Natural killer cell treated with Interleukin-12 subunit alpha and Interleukin-12 subunit beta and Interleukin-15 and Interleukin-18, amount 100 ng/mL, for 72 hours (primary cell): ENCODE results near the gene NDE1. TPM values are rescaled to one million over a fixed set of nuclear protein-coding genes. Genes with fewer than 3 reads are reported as not detected.
"Not testable (repeated sequence)": the region's sequence is repeated elsewhere in the genome, so short reads cannot be mapped to it uniquely, and the experiment has no call there.

Experiments
- ATAC-seq, 2 donors: fragments of 150-1000 bp; cut with Tn5 transposase in 1 of 2; sonication (Bioruptor Pico), chemical (Tn5 transposase) in 1 of 2; 2 replicates each; pipeline ENCODE4 v1.10.0; 2021
- DNase-seq: peaks from one replicate; pipeline ENCODE4 v3.0.0; 2022; ENCODE audit warnings: low spot score
- H3K27ac Mint-ChIP-seq, 2 donors: 1 replicate in 1 of 2; 2 replicates in 1 of 2; pipeline ENCODE4 v1.8.0; 2022; ENCODE audit warnings: mixed read lengths in 2 of 2, mild to moderate bottlenecking in 1 of 2, moderate library complexity in 1 of 2
- H3K27me3 Mint-ChIP-seq, 2 donors: 1 replicate in 1 of 2; 2 replicates in 1 of 2; pipeline ENCODE4 v1.8.0; 2022; ENCODE audit warnings: mixed read lengths in 2 of 2
- H3K36me3 Mint-ChIP-seq: one replicate; pipeline ENCODE4 v1.8.0; 2022; ENCODE audit warnings: mixed read lengths
- H3K4me1 Mint-ChIP-seq, 2 donors: 1 replicate in 1 of 2; 2 replicates in 1 of 2; pipeline ENCODE4 v1.8.0; 2022; ENCODE audit warnings: low read depth in 2 of 2, mixed read lengths in 2 of 2, mild to moderate bottlenecking in 1 of 2
- H3K4me3 Mint-ChIP-seq: one replicate; pipeline ENCODE4 v1.8.0; 2022; ENCODE audit warnings: mixed read lengths
- H3K9me3 Mint-ChIP-seq: 2 replicates; pipeline ENCODE4 v1.8.0; 2022; ENCODE audit warnings: mixed read lengths
- total RNA-seq, 2 donors: library from RNA; stranded (reverse); gene quantifications; one replicate each; pipeline ENCODE4 v1.2.3, GENCODE V29; 2022

Gene NDE1
- total RNA-seq, 2 donors from 2014 or later: 95.0 to 151 TPM

DNA sequence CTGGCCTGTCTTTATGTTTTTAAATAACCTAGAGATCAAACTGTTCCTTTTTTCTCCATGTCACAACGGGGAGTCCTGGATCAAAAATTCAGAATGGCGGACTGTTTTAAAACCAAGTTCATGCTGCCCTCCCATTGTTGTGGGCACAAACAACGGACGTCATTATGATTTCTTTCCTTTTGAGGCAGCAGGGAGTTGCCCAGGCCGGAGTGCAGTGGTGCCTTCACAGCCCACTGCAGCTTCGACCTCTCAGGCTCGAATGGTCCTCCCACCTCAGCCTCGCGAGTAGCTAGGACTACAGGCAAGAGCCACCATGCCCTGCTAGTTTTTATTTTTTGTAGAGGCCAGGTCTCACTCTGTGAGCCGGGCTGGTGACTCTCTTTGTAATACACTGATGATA is 26.5 kb downstream of the NDE1 start:
- no peak for ATAC-seq
- Mint-ChIP-seq H3K4me3 (no peak overlapping the region), H3K36me3 (peaks cover 12% of the 10 kb centered on the region), H3K27me3 (no peaks in the 10 kb centered on the region), H3K9me3 (no peaks in the 10 kb centered on the region), H3K27ac (peak overlapping the region; percentile 31 to 93), H3K4me1 (peaks cover 20 to 39% of the 10 kb centered on the region in 2 donors)
- DNase-seq: no peak

- H3K9me3 Mint-ChIP-seq: no peaks in the 10 kb centered on the region
- H3K27me3 Mint-ChIP-seq: no peaks in the 10 kb centered on the region
- no peak for ATAC-seq
- H3K4me1 Mint-ChIP-seq: peaks cover 19 to 35% of the 10 kb centered on the region in 2 donors
- no peak for DNase-seq
- no peak overlapping the region for H3K4me3 Mint-ChIP-seq
- H3K36me3 Mint-ChIP-seq: peaks cover 12% of the 10 kb centered on the region
- no peak overlapping the region for H3K27ac Mint-ChIP-seq
These were observed 27.4 kb downstream of the NDE1 start for GRCh38 chr16:15677447-15677846.

GRCh38 chr16:15682105-15682570 is 32.1 kb downstream of the NDE1 start:
- H3K4me1 Mint-ChIP-seq: peaks cover 0 to 13% of the 10 kb centered on the region in 2 donors
- H3K9me3 Mint-ChIP-seq: no peaks in the 10 kb centered on the region
- DNase-seq (no peak), ATAC-seq (no peak)
- no peaks in the 10 kb centered on the region for H3K27me3 Mint-ChIP-seq
- no peak overlapping the region for H3K4me3 Mint-ChIP-seq
- H3K27ac Mint-ChIP-seq: no peak overlapping the region
- H3K36me3 Mint-ChIP-seq: peaks cover 12% of the 10 kb centered on the region

DNA sequence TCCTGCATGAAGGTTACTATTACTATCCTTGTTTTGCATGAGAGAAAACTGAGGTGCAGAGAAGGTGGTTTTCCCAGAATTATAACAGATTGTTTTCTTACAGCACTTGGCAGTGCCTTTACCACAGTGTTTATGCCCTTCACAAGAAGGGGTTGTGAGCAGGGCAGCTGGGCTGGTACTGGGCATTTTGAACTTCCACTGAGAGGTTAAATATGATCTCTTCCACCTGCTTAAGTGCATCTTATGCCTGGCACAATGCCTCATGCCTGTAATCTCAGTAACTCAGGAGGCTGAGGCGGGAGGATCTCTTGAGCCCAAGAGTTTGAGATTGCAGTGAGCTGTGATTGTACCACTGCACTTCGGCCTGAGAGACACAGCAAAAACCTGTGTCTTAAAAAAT is 36.2 kb downstream of the NDE1 start:
- Mint-ChIP-seq H3K4me1 (peaks cover 0 to 6% of the 10 kb centered on the region in 2 donors), H3K9me3 (no peaks in the 10 kb centered on the region), H3K36me3 (peaks cover 4% of the 10 kb centered on the region), H3K4me3 (no peak overlapping the region), H3K27ac (no peak overlapping the region), H3K27me3 (no peaks in the 10 kb centered on the region)
- DNase-seq (no peak), ATAC-seq (no peak)

DNA sequence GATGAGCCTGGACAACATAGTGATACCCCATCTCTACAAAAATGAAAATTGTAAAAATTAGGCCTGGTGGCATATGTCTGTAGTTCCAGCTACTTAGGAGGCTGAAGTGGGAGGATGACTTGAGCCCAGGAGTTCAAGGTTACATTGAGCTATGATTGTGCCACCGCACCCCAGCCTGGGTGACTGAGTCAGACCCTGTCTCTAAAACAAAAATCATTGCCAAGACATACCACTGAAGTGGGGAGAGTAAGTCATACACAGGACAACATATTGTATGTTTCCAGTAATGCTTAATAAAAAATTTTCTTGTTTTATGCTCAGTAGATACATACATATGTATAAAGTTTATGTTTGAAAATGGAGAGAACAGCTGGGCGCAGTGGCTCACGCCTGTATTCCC is 39.2 kb downstream of the NDE1 start:
- DNase-seq (no peak), ATAC-seq (no peak)
- H3K27me3 Mint-ChIP-seq: no peaks in the 10 kb centered on the region
- H3K4me3 Mint-ChIP-seq: no peak overlapping the region
- no peaks in the 10 kb centered on the region for H3K9me3 Mint-ChIP-seq
- peaks cover 4% of the 10 kb centered on the region for H3K36me3 Mint-ChIP-seq
- H3K27ac Mint-ChIP-seq: no peak overlapping the region
- H3K4me1 Mint-ChIP-seq: peaks cover 0 to 3% of the 10 kb centered on the region in 2 donors

GRCh38 chr16:15690296-15690695 is 40.3 kb downstream of the NDE1 start:
- Mint-ChIP-seq H3K27me3 (no peaks in the 10 kb centered on the region), H3K27ac (no peak overlapping the region), H3K4me3 (no peak overlapping the region), H3K9me3 (no peaks in the 10 kb centered on the region), H3K4me1 (peaks cover 0 to 3% of the 10 kb centered on the region in 2 donors), H3K36me3 (peaks cover 4% of the 10 kb centered on the region)
- ATAC-seq (no peak), DNase-seq (no peak)

- ATAC-seq (no peak), DNase-seq (no peak)
- Mint-ChIP-seq H3K27me3 (no peaks in the 10 kb centered on the region), H3K9me3 (no peaks in the 10 kb centered on the region), H3K36me3 (peaks cover 4% of the 10 kb centered on the region), H3K27ac (no peak overlapping the region), H3K4me1 (no peaks in the 10 kb centered on the region), H3K4me3 (no peak overlapping the region)
These were observed 41.0 kb downstream of the NDE1 start for GRCh38 chr16:15691046-15691445.

- not testable (repeated sequence) for H3K27me3 Mint-ChIP-seq, DNase-seq, H3K9me3 Mint-ChIP-seq, H3K4me3 Mint-ChIP-seq, H3K27ac Mint-ChIP-seq, ATAC-seq, H3K4me1 Mint-ChIP-seq, H3K36me3 Mint-ChIP-seq
These were observed 42.5 kb downstream of the NDE1 start for GRCh38 chr16:15692508-15692907.

DNA sequence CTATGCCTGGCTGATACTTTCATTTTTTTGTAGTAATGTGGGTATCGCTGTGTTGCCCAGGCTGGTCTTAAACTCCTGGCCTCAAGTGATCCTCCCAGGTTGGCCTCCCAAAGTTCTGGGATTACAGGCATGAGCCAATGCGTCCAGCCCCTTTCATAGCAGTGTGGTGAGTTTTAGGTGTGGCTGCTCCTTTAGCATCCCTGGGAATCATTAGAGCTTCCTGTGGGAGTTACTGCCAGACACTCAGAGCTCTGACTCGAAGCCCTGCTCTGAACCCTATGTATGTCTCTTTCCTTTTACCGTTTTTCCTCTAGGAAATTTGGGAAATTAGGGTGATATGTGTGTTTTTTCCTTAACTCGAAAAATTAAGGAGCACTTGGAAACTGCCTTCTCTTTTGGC is 44.5 kb downstream of the NDE1 start:
- H3K4me3 Mint-ChIP-seq: no peak overlapping the region
- H3K9me3 Mint-ChIP-seq: no peaks in the 10 kb centered on the region
- H3K27ac Mint-ChIP-seq: no peak overlapping the region
- ATAC-seq: no peak
- H3K27me3 Mint-ChIP-seq: no peaks in the 10 kb centered on the region
- peaks cover 1% of the 10 kb centered on the region for H3K36me3 Mint-ChIP-seq
- DNase-seq: no peak
- H3K4me1 Mint-ChIP-seq: no peaks in the 10 kb centered on the region

DNA sequence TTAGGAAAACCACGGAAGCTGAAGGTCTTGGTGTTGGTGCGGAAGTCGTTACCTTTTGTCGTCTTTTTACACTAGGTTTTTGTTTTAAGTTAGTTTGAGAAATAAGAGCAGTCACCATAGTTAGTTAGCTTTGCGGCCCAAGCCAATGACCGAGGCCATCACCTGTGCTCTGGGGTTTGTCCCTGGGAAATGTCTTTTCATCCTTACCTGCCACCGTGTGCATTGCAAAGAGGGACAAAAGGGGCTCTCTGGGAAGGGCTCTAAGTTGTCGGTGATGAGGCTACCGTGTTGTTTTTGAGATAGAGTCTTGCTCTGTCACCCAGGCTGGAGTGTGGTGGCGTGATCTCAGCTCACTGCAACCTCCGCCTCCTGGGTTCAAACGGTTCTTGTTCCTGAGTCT is 49.8 kb downstream of the NDE1 start:
- Mint-ChIP-seq H3K36me3 (peaks cover 10% of the 10 kb centered on the region), H3K4me1 (peaks cover 5 to 10% of the 10 kb centered on the region in 2 donors), H3K9me3 (no peaks in the 10 kb centered on the region), H3K4me3 (no peak overlapping the region), H3K27me3 (no peaks in the 10 kb centered on the region), H3K27ac (no peak overlapping the region)
- no peak for ATAC-seq
- no peak for DNase-seq

DNA sequence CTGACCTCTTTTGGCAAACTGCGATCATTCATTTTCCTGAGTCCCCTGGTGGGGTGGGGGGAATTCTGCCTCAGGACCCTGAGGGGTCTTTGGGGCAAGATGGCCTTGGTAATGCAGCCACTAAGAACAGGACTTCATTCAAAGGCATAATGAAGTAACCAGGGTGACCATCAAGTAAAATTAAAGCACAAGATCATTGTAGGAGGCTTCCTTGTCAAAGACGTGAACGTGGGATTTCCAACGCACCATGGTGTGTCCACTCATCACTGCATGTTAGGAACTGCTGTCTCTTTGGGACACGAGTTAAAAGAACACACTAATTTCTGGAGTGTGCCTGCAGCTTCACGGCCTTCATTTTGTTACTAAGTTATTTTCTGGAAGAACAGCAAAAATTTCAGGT is 51.3 kb downstream of the NDE1 start:
- no peak for DNase-seq
- no peak for ATAC-seq
- Mint-ChIP-seq H3K4me3 (no peak overlapping the region), H3K27me3 (no peaks in the 10 kb centered on the region), H3K36me3 (peaks cover 10% of the 10 kb centered on the region), H3K4me1 (peaks cover 5 to 18% of the 10 kb centered on the region in 2 donors), H3K27ac (no peak overlapping the region), H3K9me3 (no peaks in the 10 kb centered on the region)

GRCh38 chr16:15701975-15702970 is 52.2 kb downstream of the NDE1 start:
- H3K4me1 Mint-ChIP-seq: peaks cover 5 to 18% of the 10 kb centered on the region in 2 donors
- no peaks in the 10 kb centered on the region for H3K27me3 Mint-ChIP-seq
- no peak for DNase-seq
- peak overlapping the region in 1 of 2 donors; percentile 70 for H3K27ac Mint-ChIP-seq
- ATAC-seq: no peak
- H3K36me3 Mint-ChIP-seq: peaks cover 10% of the 10 kb centered on the region
- H3K4me3 Mint-ChIP-seq: no peak overlapping the region
- H3K9me3 Mint-ChIP-seq: no peaks in the 10 kb centered on the region

DNA sequence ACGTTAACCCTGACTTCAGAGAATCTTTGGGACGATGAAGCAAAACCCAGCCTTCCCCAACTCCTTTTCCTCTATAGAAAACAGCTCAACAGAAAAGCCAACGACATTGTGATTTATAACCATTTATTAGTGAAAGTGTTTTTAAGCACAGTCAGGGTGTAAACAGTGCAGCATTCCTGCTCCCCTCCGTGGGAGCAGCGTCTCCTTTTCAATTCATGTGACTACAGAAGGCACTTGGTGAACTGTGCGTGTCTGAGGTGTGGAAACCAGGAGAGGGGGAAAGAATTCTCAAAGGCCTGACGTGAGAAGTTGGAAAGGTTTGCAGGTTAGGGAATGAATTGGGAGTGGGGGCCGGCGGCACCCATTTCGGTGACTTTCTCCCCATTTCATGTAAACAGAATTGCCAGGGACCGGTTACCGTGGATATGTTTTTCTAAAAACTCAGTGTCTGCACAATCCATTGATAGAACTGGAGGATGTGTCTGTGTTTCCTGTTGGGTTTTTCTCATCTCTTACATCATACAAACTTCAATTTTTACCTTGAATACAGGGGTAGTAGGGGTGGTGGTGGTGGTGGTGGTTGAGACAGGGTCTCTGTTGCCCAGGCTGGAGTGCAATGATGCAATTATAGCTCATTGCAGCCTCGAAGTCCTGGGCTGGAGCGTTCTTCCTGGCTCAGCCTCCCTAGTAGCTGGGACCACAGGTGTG is 53.1 kb downstream of the NDE1 start:
- Mint-ChIP-seq H3K9me3 (no peaks in the 10 kb centered on the region), H3K36me3 (peaks cover 10% of the 10 kb centered on the region), H3K4me3 (no peak overlapping the region), H3K4me1 (peaks cover 5 to 18% of the 10 kb centered on the region in 2 donors), H3K27me3 (no peaks in the 10 kb centered on the region), H3K27ac (peak overlapping the region in 1 of 2 donors; percentile 70)
- DNase-seq: no peak
- no peak for ATAC-seq

DNA sequence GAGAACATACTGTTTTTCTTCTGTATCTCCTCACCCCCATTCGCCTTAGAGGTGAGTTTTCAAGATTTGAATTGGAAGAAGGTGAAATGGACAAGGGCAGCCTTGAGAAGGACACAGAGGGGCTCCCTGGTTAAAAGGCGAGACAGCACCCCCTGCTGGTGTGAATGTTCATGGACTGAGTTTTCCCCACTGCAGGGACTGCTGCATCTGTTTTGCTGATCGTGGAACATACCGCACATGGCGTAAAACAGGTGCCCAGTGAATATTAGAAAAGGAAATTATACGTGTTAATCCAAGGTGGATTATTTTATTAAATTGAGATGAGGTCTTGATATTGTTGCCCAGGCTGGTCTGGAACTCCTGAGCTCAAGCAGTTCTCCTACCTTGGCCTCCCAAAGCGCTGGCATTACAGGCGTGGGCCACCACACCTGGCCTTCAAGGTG is 54.5 kb downstream of the NDE1 start:
- H3K36me3 Mint-ChIP-seq: peaks cover 8% of the 10 kb centered on the region
- H3K4me1 Mint-ChIP-seq: peaks cover 5 to 18% of the 10 kb centered on the region in 2 donors
- peak; percentile 54 to 75 for ATAC-seq
- DNase-seq: peak; percentile 82
- peak overlapping the region in 1 of 2 donors; percentile 39 for H3K27ac Mint-ChIP-seq
- no peak overlapping the region for H3K4me3 Mint-ChIP-seq
- H3K27me3 Mint-ChIP-seq: no peaks in the 10 kb centered on the region
- no peaks in the 10 kb centered on the region for H3K9me3 Mint-ChIP-seq
